ENCODE results near the gene KDM4C.

- TF ChIP-seq CTCF (IDR thresholded peaks at IDR 0.05) (no peak), POLR2A (IDR thresholded peaks at IDR 0.05) (no peak), EP300 (IDR thresholded peaks at IDR 0.05) (no peak)
Measured at GRCh38 chr9:6757132-6757455, 679 bp upstream of the KDM4C start.

All from sigmoid colon (tissue), 4 donors.